ENCODE measurements around the gene SMAD6. TPM values are rescaled to one million over a fixed set of nuclear protein-coding genes. Genes with fewer than 3 reads are reported as not detected.

SMAD6 gene
- polyA plus RNA-seq: 25.4 TPM
- long read RNA-seq, donor 1, full-length matches to known transcripts: 3 of 3 reads
- long read RNA-seq, donor 1, partial matches to known transcripts: 0 of 3 reads
- long read RNA-seq, donor 1, other reads (novel, unspliced or antisense): 0 of 3 reads
- long read RNA-seq, donor 2, full-length matches to known transcripts: 21 of 21 reads
- long read RNA-seq, donor 2, partial matches to known transcripts: 0 of 21 reads
- long read RNA-seq, donor 2, other reads (novel, unspliced or antisense): 0 of 21 reads
- long read RNA-seq, donor 3: 0 reads
- long read RNA-seq, donor 4, partial matches to known transcripts: 0 of 1 reads
- long read RNA-seq, donor 4, other reads (novel, unspliced or antisense): 0 of 1 reads
- long read RNA-seq, donor 5, full-length matches to known transcripts: 10 of 10 reads
- long read RNA-seq, donor 5, partial matches to known transcripts: 0 of 10 reads
- long read RNA-seq, donor 5, other reads (novel, unspliced or antisense): 0 of 10 reads
- long read RNA-seq, donor 6, full-length matches to known transcripts: 11 of 45 reads
- long read RNA-seq, donor 6, partial matches to known transcripts: 34 of 45 reads
- long read RNA-seq, donor 6, other reads (novel, unspliced or antisense): 0 of 45 reads
- long read RNA-seq, donor 7, partial matches to known transcripts: 0 of 1 reads
- long read RNA-seq, donor 7, other reads (novel, unspliced or antisense): 0 of 1 reads
- long read RNA-seq, donor 8, full-length matches to known transcripts: 9 of 9 reads
- long read RNA-seq, donor 8, partial matches to known transcripts: 0 of 9 reads
- long read RNA-seq, donor 8, other reads (novel, unspliced or antisense): 0 of 9 reads
- long read RNA-seq, donor 9, full-length matches to known transcripts: 16 of 29 reads
- long read RNA-seq, donor 9, partial matches to known transcripts: 13 of 29 reads
- long read RNA-seq, donor 9, other reads (novel, unspliced or antisense): 0 of 29 reads
- long read RNA-seq, donor 10, full-length matches to known transcripts: 13 of 33 reads
- long read RNA-seq, donor 10, partial matches to known transcripts: 20 of 33 reads
- long read RNA-seq, donor 10, other reads (novel, unspliced or antisense): 0 of 33 reads
- long read RNA-seq, donor 11, full-length matches to known transcripts: 7 of 12 reads
- long read RNA-seq, donor 11, partial matches to known transcripts: 5 of 12 reads
- long read RNA-seq, donor 11, other reads (novel, unspliced or antisense): 0 of 12 reads

DNA sequence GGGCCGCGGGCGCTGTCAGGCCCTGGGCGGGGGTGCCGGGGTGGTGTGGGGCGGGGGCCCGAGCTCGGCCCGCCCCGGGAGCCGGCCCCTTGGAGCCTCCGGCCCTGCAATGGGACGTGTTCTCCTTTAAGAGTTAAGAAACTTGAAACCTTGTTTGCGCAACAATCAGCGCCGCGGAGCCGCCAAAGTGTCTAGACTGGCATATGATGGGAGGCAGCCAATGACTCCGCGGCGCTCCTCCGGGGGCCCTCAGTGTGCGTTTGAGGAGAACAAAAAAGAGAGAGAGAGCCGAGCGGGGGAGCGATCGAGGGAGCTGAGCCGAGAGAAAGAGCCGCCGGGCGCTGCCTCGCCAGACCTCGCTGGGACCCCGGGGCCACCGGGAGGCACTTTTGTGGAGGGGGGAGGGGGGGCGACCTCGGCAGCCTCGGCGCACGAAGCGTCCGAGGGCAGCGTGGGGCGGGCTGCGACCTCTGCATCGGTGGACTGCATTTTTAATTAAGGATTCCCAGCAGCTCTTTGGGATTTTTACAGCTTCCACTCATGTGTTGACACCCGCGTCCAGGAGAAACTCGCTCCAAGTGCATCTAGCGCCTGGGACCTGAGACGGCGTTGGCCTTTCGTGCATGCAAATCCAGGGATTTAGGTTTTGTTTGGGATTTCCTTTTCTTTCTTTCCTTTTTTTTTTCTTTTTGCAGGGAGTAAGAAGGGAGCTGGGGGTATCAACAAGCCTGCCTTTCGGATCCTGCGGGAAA is at the start of gene SMAD6:
SMAD6 (plus strand) TSS at position 202 of the 752 bp plus-strand sequence. CDS start 1,023 bp downstream, outside the sequence.
- WGBS (ENCODE audit: insufficient coverage, low lambda C conversion rate): no CpG with 5 or more reads among the region's 55 CpGs
- H3K4me3 ChIP-seq (ENCODE audit: low read length): peak within 1 kb of the TSS; percentile 93
- peaks cover 33% of the 10 kb centered on the region for H3K4me1 ChIP-seq (ENCODE audit: control insufficient read depth, insufficient read depth, low read length)
- H3K27ac ChIP-seq (ENCODE audit: low read length): peak within 1 kb of the TSS; percentile 89
- DNase-seq: peak; percentile 95 to 99
- H3K9me3 ChIP-seq (ENCODE audit: control insufficient read depth, low read depth, low read length): no peaks in the 10 kb centered on the region
- peaks cover 5% of the 10 kb centered on the region for H3K36me3 ChIP-seq (ENCODE audit: control insufficient read depth, insufficient read depth, low read length)
- H3K27me3 ChIP-seq (ENCODE audit: control insufficient read depth, insufficient read depth, low read length): no peaks in the 10 kb centered on the region

DNA sequence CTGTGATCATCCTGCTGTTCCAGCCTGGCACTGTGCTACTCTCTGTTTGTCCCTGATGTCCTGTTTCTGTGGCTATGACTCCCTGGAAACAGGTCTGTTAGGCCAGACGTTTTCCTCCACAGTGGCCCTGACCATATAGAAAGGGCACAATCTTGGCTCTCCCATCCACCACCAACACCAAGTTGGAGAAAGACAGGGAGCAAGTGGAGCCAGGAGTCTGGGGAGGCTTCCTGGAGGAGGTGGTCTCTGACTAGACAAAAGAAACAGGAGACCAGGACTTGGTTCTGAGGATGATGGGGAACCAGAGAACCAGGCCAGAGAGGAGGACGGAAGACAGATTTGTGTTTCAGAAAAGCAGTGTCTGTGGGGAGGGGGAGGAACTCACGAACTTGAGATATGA is 49.2 kb upstream of the SMAD6 start:
- Histone ChIP-seq H3K9me3 (ENCODE audit: control insufficient read depth, low read depth, low read length) (no peaks in the 10 kb centered on the region), H3K27ac (ENCODE audit: low read length) (no peak overlapping the region)

GRCh38 chr15:66653398-66653797 is 48.6 kb upstream of the SMAD6 start:
- Histone ChIP-seq H3K27me3 (ENCODE audit: control insufficient read depth, insufficient read depth, low read length) (no peaks in the 10 kb centered on the region), H3K27ac (ENCODE audit: low read length) (no peak overlapping the region), H3K9me3 (ENCODE audit: control insufficient read depth, low read depth, low read length) (no peaks in the 10 kb centered on the region), H3K4me1 (ENCODE audit: control insufficient read depth, insufficient read depth, low read length) (peaks cover 4% of the 10 kb centered on the region), H3K4me3 (ENCODE audit: low read length) (no peak overlapping the region), H3K36me3 (ENCODE audit: control insufficient read depth, insufficient read depth, low read length) (no peaks in the 10 kb centered on the region)
- DNase-seq: no peak
- no CpG with 5 or more reads among the region's 6 CpGs for WGBS (ENCODE audit: insufficient coverage, low lambda C conversion rate)

More for the DNA sequence above, 49.2 kb upstream of the SMAD6 start:
- WGBS (ENCODE audit: insufficient coverage, low lambda C conversion rate): no CpG with 5 or more reads among the region's 3 CpGs
- Histone ChIP-seq H3K4me1 (ENCODE audit: control insufficient read depth, insufficient read depth, low read length) (peaks cover 4% of the 10 kb centered on the region), H3K27me3 (ENCODE audit: control insufficient read depth, insufficient read depth, low read length) (no peaks in the 10 kb centered on the region), H3K4me3 (ENCODE audit: low read length) (no peak overlapping the region), H3K36me3 (ENCODE audit: control insufficient read depth, insufficient read depth, low read length) (no peaks in the 10 kb centered on the region)
- DNase-seq: no peak

DNA sequence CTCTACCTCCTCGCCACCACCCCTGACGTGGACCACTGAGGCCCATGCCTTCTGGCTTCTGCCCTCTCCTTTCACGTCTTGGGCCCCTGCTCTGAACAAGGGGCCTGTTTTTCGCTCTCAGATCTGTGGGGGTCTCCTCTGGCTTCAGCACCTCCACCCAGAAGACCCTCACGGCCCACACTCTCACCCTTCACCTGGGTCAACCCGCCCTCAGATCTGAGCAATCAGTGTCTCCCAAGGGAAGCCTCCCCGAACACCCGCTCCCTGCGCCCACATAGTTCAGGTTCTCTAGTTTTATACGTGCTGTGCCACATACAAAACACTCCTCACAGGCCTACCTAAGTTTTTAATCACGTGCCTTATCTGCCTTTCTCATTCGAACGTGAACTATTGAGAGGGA is 48.2 kb upstream of the SMAD6 start:
- no peak overlapping the region for H3K4me3 ChIP-seq (ENCODE audit: low read length)
- 83% methylated on average over 1 of the region's 13 CpGs for WGBS (ENCODE audit: insufficient coverage, low lambda C conversion rate)
- H3K4me1 ChIP-seq (ENCODE audit: control insufficient read depth, insufficient read depth, low read length): peaks cover 4% of the 10 kb centered on the region
- DNase-seq: no peak
- no peaks in the 10 kb centered on the region for H3K27me3 ChIP-seq (ENCODE audit: control insufficient read depth, insufficient read depth, low read length)
- no peaks in the 10 kb centered on the region for H3K9me3 ChIP-seq (ENCODE audit: control insufficient read depth, low read depth, low read length)
- no peak overlapping the region for H3K27ac ChIP-seq (ENCODE audit: low read length)
- H3K36me3 ChIP-seq (ENCODE audit: control insufficient read depth, insufficient read depth, low read length): no peaks in the 10 kb centered on the region

GRCh38 chr15:66654361-66654738 is 47.7 kb upstream of the SMAD6 start:
- DNase-seq: no peak
- H3K36me3 ChIP-seq (ENCODE audit: control insufficient read depth, insufficient read depth, low read length): no peaks in the 10 kb centered on the region
- H3K27me3 ChIP-seq (ENCODE audit: control insufficient read depth, insufficient read depth, low read length): no peaks in the 10 kb centered on the region
- no peak overlapping the region for H3K27ac ChIP-seq (ENCODE audit: low read length)
- no peak overlapping the region for H3K4me3 ChIP-seq (ENCODE audit: low read length)
- no peaks in the 10 kb centered on the region for H3K9me3 ChIP-seq (ENCODE audit: control insufficient read depth, low read depth, low read length)
- WGBS (ENCODE audit: insufficient coverage, low lambda C conversion rate): no CpG with 5 or more reads among the region's 12 CpGs
- peaks cover 4% of the 10 kb centered on the region for H3K4me1 ChIP-seq (ENCODE audit: control insufficient read depth, insufficient read depth, low read length)

GRCh38 chr15:66654739-66655375 is 47.2 kb upstream of the SMAD6 start:
- DNase-seq: peak in 1 of 2 donors; percentile 52
- H3K9me3 ChIP-seq (ENCODE audit: control insufficient read depth, low read depth, low read length): no peaks in the 10 kb centered on the region
- H3K36me3 ChIP-seq (ENCODE audit: control insufficient read depth, insufficient read depth, low read length): no peaks in the 10 kb centered on the region
- no peak overlapping the region for H3K27ac ChIP-seq (ENCODE audit: low read length)
- H3K4me1 ChIP-seq (ENCODE audit: control insufficient read depth, insufficient read depth, low read length): peaks cover 4% of the 10 kb centered on the region
- no peak overlapping the region for H3K4me3 ChIP-seq (ENCODE audit: low read length)
- WGBS (ENCODE audit: insufficient coverage, low lambda C conversion rate): no CpG with 5 or more reads among the region's 45 CpGs
- H3K27me3 ChIP-seq (ENCODE audit: control insufficient read depth, insufficient read depth, low read length): no peaks in the 10 kb centered on the region

DNA sequence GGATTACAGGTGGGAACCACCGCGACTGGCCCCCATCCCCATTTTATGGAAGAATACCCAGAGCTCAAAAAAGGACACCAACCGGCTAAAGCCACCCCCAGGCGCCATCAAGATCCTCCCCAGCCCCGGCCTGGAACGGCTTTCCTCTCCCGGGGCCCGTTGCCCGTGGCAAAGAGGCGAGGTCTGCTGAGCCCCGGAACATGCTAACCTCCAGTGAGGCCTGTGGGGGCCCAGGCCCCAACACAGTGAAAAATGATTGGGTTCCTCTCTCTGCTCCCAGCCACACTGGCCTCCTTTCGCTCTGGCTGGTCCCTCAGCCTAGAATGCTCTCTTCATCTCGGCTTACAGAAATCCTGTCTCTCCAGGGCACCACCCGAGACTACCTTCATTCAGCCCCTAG is 46.5 kb upstream of the SMAD6 start:
- Histone ChIP-seq H3K36me3 (ENCODE audit: control insufficient read depth, insufficient read depth, low read length) (no peaks in the 10 kb centered on the region), H3K27me3 (ENCODE audit: control insufficient read depth, insufficient read depth, low read length) (no peaks in the 10 kb centered on the region), H3K4me3 (ENCODE audit: low read length) (no peak overlapping the region), H3K9me3 (ENCODE audit: control insufficient read depth, low read depth, low read length) (no peaks in the 10 kb centered on the region), H3K27ac (ENCODE audit: low read length) (no peak overlapping the region), H3K4me1 (ENCODE audit: control insufficient read depth, insufficient read depth, low read length) (peaks cover 4% of the 10 kb centered on the region)
- DNase-seq: no peak
- WGBS (ENCODE audit: insufficient coverage, low lambda C conversion rate): no CpG with 5 or more reads among the region's 14 CpGs

GRCh38 chr15:66655997-66656396 is 46.0 kb upstream of the SMAD6 start:
- H3K4me3 ChIP-seq (ENCODE audit: low read length): no peak overlapping the region
- no peak for DNase-seq
- no peaks in the 10 kb centered on the region for H3K9me3 ChIP-seq (ENCODE audit: control insufficient read depth, low read depth, low read length)
- H3K27me3 ChIP-seq (ENCODE audit: control insufficient read depth, insufficient read depth, low read length): no peaks in the 10 kb centered on the region
- no peaks in the 10 kb centered on the region for H3K36me3 ChIP-seq (ENCODE audit: control insufficient read depth, insufficient read depth, low read length)
- peaks cover 4% of the 10 kb centered on the region for H3K4me1 ChIP-seq (ENCODE audit: control insufficient read depth, insufficient read depth, low read length)
- WGBS (ENCODE audit: insufficient coverage, low lambda C conversion rate): 100% methylated on average over 1 of the region's 2 CpGs
- no peak overlapping the region for H3K27ac ChIP-seq (ENCODE audit: low read length)

DNA sequence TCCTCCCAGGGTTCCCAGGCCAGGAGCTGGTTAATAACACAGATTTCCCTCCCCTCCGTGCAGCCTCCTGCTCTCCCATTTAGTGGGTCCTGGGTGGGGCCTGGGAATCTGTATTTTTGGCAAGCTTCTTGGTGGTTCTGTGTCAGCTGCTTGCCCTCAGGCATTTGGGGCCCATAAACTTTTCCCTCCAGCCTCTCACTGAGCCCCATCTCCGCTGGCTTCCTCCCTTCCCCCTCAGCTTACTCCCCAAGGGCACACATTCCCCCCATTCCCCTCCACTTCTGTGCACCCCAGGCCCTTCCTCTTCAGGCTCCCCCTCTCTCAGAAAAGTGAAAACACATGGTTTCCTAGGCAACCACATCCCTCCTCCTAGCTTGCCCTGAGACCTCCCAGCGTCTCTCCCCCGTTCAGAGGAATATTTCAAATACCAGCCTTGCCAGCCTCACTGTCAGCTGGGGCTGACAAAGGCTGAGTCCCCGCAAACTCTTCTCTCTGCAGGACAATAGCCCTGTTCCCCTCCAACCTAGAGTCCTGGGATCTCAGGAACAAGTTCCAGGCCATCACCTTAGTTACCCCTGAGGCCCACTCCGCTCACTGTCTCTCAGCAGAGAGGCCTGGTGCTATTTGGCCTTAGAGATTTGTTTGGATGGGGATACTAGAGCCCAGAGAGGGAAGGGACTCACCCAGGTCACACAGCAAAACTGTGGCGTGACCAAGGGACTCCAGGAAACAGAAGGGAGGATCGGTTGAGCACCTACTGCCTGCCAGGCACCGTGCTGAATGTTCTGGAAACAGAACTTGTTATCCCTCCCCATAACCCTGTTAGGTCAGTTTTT is 44.6 kb upstream of the SMAD6 start:
- Histone ChIP-seq H3K36me3 (ENCODE audit: control insufficient read depth, insufficient read depth, low read length) (no peaks in the 10 kb centered on the region), H3K4me1 (ENCODE audit: control insufficient read depth, insufficient read depth, low read length) (peaks cover 4% of the 10 kb centered on the region), H3K27ac (ENCODE audit: low read length) (no peak overlapping the region), H3K27me3 (ENCODE audit: control insufficient read depth, insufficient read depth, low read length) (no peaks in the 10 kb centered on the region), H3K4me3 (ENCODE audit: low read length) (no peak overlapping the region), H3K9me3 (ENCODE audit: control insufficient read depth, low read depth, low read length) (no peaks in the 10 kb centered on the region)
- DNase-seq: no peak
- WGBS (ENCODE audit: insufficient coverage, low lambda C conversion rate): no CpG with 5 or more reads among the region's 9 CpGs

Data from large intestine (tissue), 12 donors.